Uterus (tissue), 2 donors: ENCODE data around the gene NOC4L.

Source experiments
- POLR2A ChIP-seq, 2 donors: fragments of 450-650 bp; IDR thresholded peaks; one replicate each; pipeline ENCODE4 v1.6.1; 2016; ENCODE audit warnings: antibody characterized with exemption in 2 of 2, mild to moderate bottlenecking in 1 of 2, moderate library complexity in 1 of 2
- TF ChIP-seq, protein P1 (sequence below), 4 experiments: fragments of 200-600 bp in 2 of 4; fragments of 450-650 bp in 2 of 4; sonication (generic) in 2 of 4; IDR thresholded peaks; one replicate each; pipeline ENCODE4 v1.5.1; 2016 to 2019; ENCODE audit warnings: antibody characterized with exemption in 4 of 4, mild to moderate bottlenecking in 2 of 4, moderate library complexity in 1 of 4

DNA sequence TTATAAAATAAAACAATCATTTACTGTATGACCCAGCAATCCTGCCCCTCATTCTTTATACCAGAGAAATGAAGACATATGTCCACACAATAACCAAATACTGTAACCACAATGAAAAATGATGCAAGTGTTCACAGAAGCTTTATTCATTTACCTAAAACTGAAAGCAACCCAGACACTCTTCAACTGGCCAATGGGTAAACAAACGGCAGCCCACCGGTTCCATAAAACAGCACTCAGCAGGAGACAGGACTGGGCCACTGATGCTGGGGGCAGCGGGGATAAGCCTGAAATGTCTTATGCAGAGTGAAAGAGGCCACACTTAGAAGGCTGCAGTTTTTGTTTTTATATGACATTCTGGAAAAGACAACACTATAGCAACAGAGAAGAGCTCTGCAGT, 15.2 kb upstream of the NOC4L start:
- TF ChIP-seq, protein P1, sequence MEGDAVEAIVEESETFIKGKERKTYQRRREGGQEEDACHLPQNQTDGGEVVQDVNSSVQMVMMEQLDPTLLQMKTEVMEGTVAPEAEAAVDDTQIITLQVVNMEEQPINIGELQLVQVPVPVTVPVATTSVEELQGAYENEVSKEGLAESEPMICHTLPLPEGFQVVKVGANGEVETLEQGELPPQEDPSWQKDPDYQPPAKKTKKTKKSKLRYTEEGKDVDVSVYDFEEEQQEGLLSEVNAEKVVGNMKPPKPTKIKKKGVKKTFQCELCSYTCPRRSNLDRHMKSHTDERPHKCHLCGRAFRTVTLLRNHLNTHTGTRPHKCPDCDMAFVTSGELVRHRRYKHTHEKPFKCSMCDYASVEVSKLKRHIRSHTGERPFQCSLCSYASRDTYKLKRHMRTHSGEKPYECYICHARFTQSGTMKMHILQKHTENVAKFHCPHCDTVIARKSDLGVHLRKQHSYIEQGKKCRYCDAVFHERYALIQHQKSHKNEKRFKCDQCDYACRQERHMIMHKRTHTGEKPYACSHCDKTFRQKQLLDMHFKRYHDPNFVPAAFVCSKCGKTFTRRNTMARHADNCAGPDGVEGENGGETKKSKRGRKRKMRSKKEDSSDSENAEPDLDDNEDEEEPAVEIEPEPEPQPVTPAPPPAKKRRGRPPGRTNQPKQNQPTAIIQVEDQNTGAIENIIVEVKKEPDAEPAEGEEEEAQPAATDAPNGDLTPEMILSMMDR (IDR thresholded peaks at IDR 0.05) = no peak
- no peak for TF ChIP-seq POLR2A (IDR thresholded peaks at IDR 0.05)
